NCI-H1417 (cell line): Measurements from ENCODE around the gene KRT33B.

Experiments used
- DNase-seq, 3 experiments: peaks; one replicate each; lab custom pipeline; 2025; lab: John Stamatoyannopoulos, UW

KRT33B gene

DNA sequence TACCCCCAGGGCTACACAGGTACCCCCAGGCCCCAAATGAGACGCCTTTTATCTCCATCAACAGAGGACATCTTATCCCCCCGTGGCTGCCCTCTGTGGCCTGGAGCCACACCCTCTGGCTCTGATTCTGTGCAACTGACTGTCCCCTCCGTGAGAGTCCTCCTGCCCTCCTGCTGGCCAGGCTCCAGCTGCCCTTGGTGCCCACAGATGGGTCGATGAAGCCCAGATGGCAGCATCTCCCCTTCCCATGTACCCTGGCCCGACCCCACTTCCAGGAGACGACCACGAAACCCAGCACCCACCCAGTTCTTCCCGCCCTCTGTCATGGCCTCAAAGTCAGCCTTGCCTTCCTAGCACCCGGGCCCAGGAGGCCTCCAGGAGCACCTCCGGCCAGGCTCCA is 44.5 kb downstream of the KRT33B start:
- no peak for DNase-seq

DNA sequence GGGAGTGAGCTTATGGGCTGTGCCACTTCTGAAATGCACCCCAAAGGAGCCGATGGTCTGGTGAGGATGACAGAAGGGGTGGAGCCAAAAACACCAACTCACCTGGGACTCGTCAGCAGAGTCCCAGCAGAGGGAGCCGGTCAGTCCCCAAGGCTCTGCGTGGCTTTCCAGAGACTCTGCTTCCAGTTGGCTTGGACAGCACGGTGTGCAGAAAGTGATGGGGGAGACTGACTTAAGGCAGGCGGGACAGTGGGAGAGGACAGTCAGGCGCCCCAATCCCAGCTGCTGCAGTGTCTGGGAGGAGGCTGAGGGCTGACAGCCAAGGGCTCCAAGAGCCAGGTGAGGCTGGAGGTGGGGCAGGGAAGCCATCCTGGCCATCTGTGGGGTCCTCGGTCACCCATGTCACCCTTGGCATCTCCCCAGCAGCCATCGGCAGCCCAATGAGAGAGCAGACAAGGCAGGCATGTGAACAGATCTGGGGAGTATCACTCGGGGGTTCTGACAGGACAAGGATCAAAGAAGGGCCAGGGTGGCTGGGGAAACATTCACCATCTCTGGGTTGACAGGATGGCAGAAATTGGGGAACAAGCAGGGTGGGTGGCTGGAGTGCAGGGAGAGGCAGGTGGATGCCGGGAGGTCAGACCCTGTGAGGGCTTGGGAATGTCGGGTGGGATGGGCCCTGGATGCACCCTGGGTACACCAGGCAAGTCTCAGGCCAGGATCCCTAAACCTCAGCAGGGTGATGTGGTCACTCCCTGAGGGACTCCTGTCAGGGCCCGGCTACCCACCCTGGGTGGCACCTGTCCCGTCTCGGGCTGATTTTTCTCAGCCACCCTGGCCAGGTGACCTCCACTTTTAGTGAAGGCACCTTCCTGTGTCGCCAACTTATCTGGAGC is 45.2 kb downstream of the KRT33B start:
- peak in 2 of 3 experiments; percentile 10 to 41 for DNase-seq

DNA sequence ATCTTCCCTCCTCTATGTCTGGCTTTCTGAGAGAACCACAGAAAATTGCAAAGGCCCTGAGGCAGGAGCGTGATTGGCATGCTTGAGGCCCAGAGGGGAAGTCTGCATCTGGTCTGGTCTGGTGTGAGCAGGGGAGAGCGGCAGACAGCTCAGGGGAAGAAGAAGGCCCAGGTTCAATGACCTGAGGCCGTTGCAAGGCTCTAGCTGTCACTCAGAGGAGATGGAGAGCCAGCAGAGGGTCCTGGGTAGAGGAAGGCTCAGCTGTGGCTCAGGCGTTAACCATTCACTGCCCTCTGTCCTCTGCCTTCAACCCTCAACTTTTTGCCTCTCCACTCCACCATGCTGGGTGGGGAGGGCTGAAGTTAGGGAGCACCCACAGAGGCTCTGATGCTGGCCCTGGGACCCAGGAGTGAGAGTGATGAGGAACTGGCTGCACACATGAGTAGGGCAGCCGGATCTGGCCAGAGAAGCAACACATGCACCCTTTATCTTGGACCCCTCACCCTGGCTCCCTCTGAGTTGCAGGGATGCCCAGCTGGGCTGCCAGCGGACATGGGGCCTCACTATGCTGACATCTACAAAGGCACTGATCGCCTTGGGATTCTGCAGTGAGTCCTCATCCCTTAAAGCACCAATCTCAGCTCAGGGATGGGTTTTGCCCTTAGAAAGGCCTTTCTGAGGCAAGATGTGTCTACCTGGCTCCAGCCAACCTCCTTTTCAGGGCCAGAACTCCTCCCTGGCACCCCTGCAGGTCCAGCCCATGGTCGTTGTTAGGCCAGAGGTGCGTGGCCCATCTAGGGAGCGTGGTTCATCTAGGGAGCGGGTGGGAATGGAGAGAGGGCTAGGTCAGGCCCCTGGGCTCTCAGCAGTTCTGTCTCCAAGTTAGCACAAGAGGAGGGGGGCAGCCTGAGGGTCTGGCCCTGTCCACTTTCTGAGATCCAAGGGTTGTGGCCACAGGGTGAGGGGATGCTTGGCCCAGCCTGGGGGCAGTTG is 46.4 kb downstream of the KRT33B start:
- DNase-seq, result no peak

DNA sequence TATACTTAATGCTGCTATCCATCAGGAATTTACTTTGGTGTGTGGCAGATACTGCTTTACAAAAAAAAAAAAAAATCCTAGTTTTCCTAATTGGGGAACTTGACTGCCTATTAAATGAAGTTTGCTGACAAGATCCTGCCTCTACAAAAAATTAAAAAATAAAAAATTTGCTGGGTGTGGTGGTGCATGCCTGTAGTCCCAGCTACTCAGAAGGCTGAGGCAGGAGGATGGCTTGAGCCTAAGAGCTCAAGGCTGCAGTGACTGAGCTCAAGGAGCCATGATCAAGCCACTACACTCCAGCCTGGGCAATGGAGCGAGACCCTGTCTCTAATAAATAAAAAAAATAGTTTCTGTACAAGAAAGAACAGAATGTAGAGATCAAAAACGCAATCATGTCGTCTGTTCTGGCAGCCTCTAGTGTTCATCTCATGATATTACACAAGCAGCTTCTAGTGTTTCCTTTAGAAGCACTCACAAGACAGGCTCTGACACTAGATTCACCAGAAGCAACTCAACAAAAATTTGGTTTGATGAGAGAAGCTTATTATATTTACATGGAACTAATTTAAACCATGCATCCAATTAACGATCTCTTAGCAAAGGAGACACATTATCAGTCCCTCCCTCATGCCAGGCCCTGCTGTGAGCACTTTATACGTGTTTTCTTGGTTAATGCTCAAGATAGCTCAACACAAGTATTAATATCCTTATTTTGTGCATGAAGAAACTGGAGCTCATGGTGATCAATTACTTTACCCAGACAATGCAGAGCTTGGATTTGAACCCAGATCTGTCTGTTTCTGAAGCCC is 47.3 kb downstream of the KRT33B start:
- peak; percentile 17 to 69 (median 23) for DNase-seq

DNA sequence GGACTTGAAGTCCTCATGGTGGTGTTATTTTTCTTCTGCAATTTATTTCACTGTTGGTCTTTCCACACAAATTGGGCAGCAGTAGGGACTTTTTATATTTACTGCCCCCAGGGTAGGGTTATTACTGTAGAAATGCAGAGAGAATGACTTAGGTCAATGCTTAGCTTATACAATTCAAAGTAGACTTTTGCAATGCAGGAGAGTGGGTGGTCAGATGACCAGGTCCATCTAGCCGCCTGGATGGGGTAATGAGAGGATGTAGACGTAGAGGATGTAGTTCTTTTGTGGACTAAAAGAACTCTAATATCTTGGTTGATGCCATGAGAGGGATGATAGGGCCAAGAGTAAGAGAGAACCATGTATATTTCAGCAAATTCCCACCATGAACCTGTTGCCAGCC is 51.4 kb downstream of the KRT33B start:
- no peak for DNase-seq

DNA sequence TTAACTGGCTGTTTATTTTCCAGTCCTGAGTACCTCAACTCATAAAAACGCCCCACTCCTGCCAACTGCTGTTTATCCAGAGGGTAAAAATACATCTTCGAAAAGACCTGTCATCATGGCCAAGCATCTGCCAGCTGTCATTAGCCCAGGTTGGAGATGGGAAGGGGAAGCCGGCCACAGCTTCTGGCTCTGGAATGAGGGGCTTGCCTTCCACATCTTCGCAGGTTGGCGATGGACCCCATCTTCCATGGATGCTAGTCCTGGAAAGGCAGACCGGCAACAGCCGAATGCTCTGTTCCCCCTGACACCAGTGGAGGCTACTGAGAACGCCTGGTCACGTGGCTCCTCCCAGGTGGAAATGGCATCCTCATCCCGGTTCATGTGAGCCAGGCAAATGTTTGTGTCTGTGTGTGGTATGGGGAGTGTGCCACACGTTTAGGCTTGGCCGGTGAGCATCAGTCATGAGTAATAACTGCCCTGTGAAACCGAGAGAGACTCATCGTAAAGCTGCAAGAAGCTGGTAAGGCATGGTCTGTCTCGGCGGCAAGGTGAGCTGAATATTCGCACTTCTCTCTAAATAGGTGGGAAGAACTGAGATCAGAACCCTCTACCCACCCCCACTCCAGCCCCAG is 53.7 kb downstream of the KRT33B start:
- no peak for DNase-seq

DNA sequence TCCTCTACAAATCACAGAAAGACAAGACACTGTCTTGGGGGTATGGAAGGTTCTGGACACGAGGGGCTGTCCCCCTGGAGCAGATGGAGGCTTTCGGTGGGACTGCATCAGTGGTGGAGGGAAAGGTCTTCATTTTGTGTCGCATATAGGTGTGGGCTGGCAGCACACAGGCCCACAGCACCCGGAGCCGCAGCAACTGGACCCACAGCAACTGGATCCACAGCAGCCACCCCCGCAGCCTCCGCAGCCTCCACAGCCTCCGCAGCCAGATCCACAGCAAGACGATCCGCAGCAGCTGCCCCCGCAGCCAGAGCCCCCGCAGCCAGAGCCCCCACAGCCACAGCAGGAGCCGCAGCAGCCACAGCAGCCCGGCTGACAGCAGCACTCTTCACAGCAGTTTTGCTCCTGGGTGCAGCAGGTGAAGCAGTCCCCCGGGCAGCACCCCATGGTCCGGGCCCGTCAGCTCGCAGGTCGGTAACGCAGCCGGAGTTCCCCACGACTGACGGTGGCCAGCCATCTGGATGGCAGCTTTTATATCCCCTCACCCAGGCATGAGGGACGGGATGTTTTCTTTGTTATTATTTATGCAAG is 54.3 kb downstream of the KRT33B start, which contains the start of gene KRTAP17-1:
KRTAP17-1 (minus strand) TSS at position 507 of the 591 bp plus-strand sequence; CDS start at position 447, 60 bp downstream.
- peak in 2 of 3 experiments; percentile 39 to 66 for DNase-seq
